Activated T-helper 17 cell treated with anti-CD3 and anti-CD28 coated beads, Interleukin-2, amount 50 U/mL, for 72 hours (primary cell): ENCODE measurements around the gene THY1. TPM values are rescaled to one million over a fixed set of nuclear protein-coding genes. Genes with fewer than 3 reads are reported as not detected.
A peak's percentile ranks its signal among the peaks of the same experiment; 100 is the strongest.
"Not testable (repeated sequence)": the region's sequence is repeated elsewhere in the genome, so short reads cannot be mapped to it uniquely, and the experiment has no call there.

Source experiments
- ATAC-seq: fragments of 150-1000 bp; cut with Tn5 transposase; replicated peaks from 2 replicates; pipeline ENCODE4 v1.10.0; 2021; ENCODE audit warnings: mild to moderate bottlenecking, moderate library complexity
- H3K27ac Mint-ChIP-seq: one replicate; pipeline ENCODE4 v1.8.0; 2022; ENCODE audit warnings: mixed read lengths
- H3K27me3 Mint-ChIP-seq: one replicate; pipeline ENCODE4 v1.8.0; 2022; ENCODE audit warnings: mixed read lengths
- H3K36me3 Mint-ChIP-seq: one replicate; pipeline ENCODE4 v1.8.0; 2022; ENCODE audit warnings: low read depth, mild to moderate bottlenecking, mixed read lengths
- H3K4me1 Mint-ChIP-seq: one replicate; pipeline ENCODE4 v1.8.0; 2022; ENCODE audit warnings: mixed read lengths
- H3K4me3 Mint-ChIP-seq: one replicate; pipeline ENCODE4 v1.8.0; 2022; ENCODE audit warnings: mild to moderate bottlenecking, mixed read lengths
- H3K9me3 Mint-ChIP-seq: one replicate; pipeline ENCODE4 v1.8.0; 2022; ENCODE audit warnings: mixed read lengths
- total RNA-seq, 2 donors: library from RNA; stranded (reverse); gene quantifications; one replicate each; pipeline ENCODE4 v1.2.3, GENCODE V29; 2022

Gene THY1
- 1 to 10 TPM; 1.1 to 4.7 TPM for total RNA-seq

- Mint-ChIP-seq H3K4me3 (peak within 1 kb of the TSS; percentile 82), H3K27me3 (peaks cover 34% of the 10 kb centered on the region), H3K4me1 (peaks cover 12% of the 10 kb centered on the region), H3K27ac (no peak within 1 kb of the TSS), H3K36me3 (no peaks in the 10 kb centered on the region), H3K9me3 (no peaks in the 10 kb centered on the region)
- no peak for ATAC-seq
Measured at GRCh38 chr11:119422809-119423508, at the start of gene THY1. Gene THY1 (minus strand): TSS chr11:119423172. CDS start chr11:119420905, 2,267 bp downstream.

GRCh38 chr11:119472186-119472855 is 49.3 kb upstream of the THY1 start:
- Mint-ChIP-seq H3K27ac (no peak overlapping the region), H3K4me3 (no peak overlapping the region), H3K9me3 (peaks cover 7% of the 10 kb centered on the region), H3K36me3 (no peaks in the 10 kb centered on the region), H3K4me1 (no peaks in the 10 kb centered on the region), H3K27me3 (peaks cover 47% of the 10 kb centered on the region)
- ATAC-seq = no peak

- ATAC-seq = no peak
- H3K36me3 Mint-ChIP-seq = no peaks in the 10 kb centered on the region
- peaks cover 12% of the 10 kb centered on the region for H3K9me3 Mint-ChIP-seq
- H3K4me3 Mint-ChIP-seq = no peak overlapping the region
- H3K27me3 Mint-ChIP-seq = peaks cover 55% of the 10 kb centered on the region
- H3K4me1 Mint-ChIP-seq = no peaks in the 10 kb centered on the region
- H3K27ac Mint-ChIP-seq = no peak overlapping the region
Measured at GRCh38 chr11:119471329-119471728, 48.4 kb upstream of the THY1 start.

- no peak for ATAC-seq
- H3K27ac Mint-ChIP-seq = no peak overlapping the region
- H3K4me1 Mint-ChIP-seq = no peaks in the 10 kb centered on the region
- H3K4me3 Mint-ChIP-seq = no peak overlapping the region
- peaks cover 52% of the 10 kb centered on the region for H3K27me3 Mint-ChIP-seq
- H3K9me3 Mint-ChIP-seq = peaks cover 15% of the 10 kb centered on the region
- H3K36me3 Mint-ChIP-seq = no peaks in the 10 kb centered on the region
Measured at GRCh38 chr11:119470317-119471291, 47.6 kb upstream of the THY1 start.

- H3K36me3 Mint-ChIP-seq = no peaks in the 10 kb centered on the region
- no peaks in the 10 kb centered on the region for H3K4me1 Mint-ChIP-seq
- H3K27ac Mint-ChIP-seq = no peak overlapping the region
- peaks cover 17% of the 10 kb centered on the region for H3K9me3 Mint-ChIP-seq
- H3K4me3 Mint-ChIP-seq = no peak overlapping the region
- no peak for ATAC-seq
- H3K27me3 Mint-ChIP-seq = peaks cover 57% of the 10 kb centered on the region
Measured at GRCh38 chr11:119469506-119469905, 46.5 kb upstream of the THY1 start.

- no peak overlapping the region for H3K4me3 Mint-ChIP-seq
- H3K27ac Mint-ChIP-seq = no peak overlapping the region
- H3K4me1 Mint-ChIP-seq = no peaks in the 10 kb centered on the region
- no peaks in the 10 kb centered on the region for H3K36me3 Mint-ChIP-seq
- ATAC-seq = no peak
- H3K27me3 Mint-ChIP-seq = peaks cover 58% of the 10 kb centered on the region
- H3K9me3 Mint-ChIP-seq = peaks cover 20% of the 10 kb centered on the region
Measured at GRCh38 chr11:119468511-119468910, 45.5 kb upstream of the THY1 start.

GRCh38 chr11:119461229-119461963 is 38.4 kb upstream of the THY1 start:
- peaks cover 22% of the 10 kb centered on the region for H3K27me3 Mint-ChIP-seq
- no peak overlapping the region for H3K4me3 Mint-ChIP-seq
- H3K4me1 Mint-ChIP-seq = no peaks in the 10 kb centered on the region
- no peak overlapping the region for H3K27ac Mint-ChIP-seq
- H3K9me3 Mint-ChIP-seq = peaks cover 8% of the 10 kb centered on the region
- H3K36me3 Mint-ChIP-seq = no peaks in the 10 kb centered on the region
- no peak for ATAC-seq

- Mint-ChIP-seq H3K4me1 (no peaks in the 10 kb centered on the region), H3K9me3 (peaks cover 4% of the 10 kb centered on the region), H3K27ac (no peak overlapping the region), H3K36me3 (no peaks in the 10 kb centered on the region), H3K4me3 (no peak overlapping the region), H3K27me3 (peaks cover 19% of the 10 kb centered on the region)
- no peak for ATAC-seq
Measured at GRCh38 chr11:119460582-119460981, 37.6 kb upstream of the THY1 start.

- H3K9me3 Mint-ChIP-seq = peaks cover 4% of the 10 kb centered on the region
- H3K27me3 Mint-ChIP-seq = peaks cover 17% of the 10 kb centered on the region
- H3K4me3 Mint-ChIP-seq = no peak overlapping the region
- H3K4me1 Mint-ChIP-seq = no peaks in the 10 kb centered on the region
- no peaks in the 10 kb centered on the region for H3K36me3 Mint-ChIP-seq
- no peak for ATAC-seq
- H3K27ac Mint-ChIP-seq = no peak overlapping the region
Measured at GRCh38 chr11:119460097-119460496, 37.1 kb upstream of the THY1 start.

- Mint-ChIP-seq H3K4me3 (no peak overlapping the region), H3K27me3 (peaks cover 16% of the 10 kb centered on the region), H3K4me1 (no peaks in the 10 kb centered on the region), H3K9me3 (peaks cover 2% of the 10 kb centered on the region), H3K36me3 (no peaks in the 10 kb centered on the region), H3K27ac (no peak overlapping the region)
- ATAC-seq = no peak
Measured at GRCh38 chr11:119459293-119459976, 36.5 kb upstream of the THY1 start.

GRCh38 chr11:119455708-119456107 is 32.7 kb upstream of the THY1 start:
- not testable (repeated sequence) for H3K4me1 Mint-ChIP-seq, H3K36me3 Mint-ChIP-seq, H3K4me3 Mint-ChIP-seq, ATAC-seq, H3K27ac Mint-ChIP-seq, H3K9me3 Mint-ChIP-seq
- H3K27me3 Mint-ChIP-seq = peaks cover 36% of the 10 kb centered on the region

GRCh38 chr11:119455241-119455640 is 32.3 kb upstream of the THY1 start:
- H3K36me3 Mint-ChIP-seq, H3K4me1 Mint-ChIP-seq, ATAC-seq, H3K27ac Mint-ChIP-seq, H3K4me3 Mint-ChIP-seq, H3K9me3 Mint-ChIP-seq: not testable (repeated sequence)
- peaks cover 39% of the 10 kb centered on the region for H3K27me3 Mint-ChIP-seq

- ATAC-seq = no peak
- Mint-ChIP-seq H3K4me3 (no peak overlapping the region), H3K27me3 (peaks cover 39% of the 10 kb centered on the region), H3K4me1 (no peaks in the 10 kb centered on the region), H3K9me3 (no peaks in the 10 kb centered on the region), H3K27ac (no peak overlapping the region), H3K36me3 (no peaks in the 10 kb centered on the region)
Measured at GRCh38 chr11:119453881-119454280, 30.9 kb upstream of the THY1 start.
